ENCODE results near the gene ENOX1. TPM values are rescaled to one million over a fixed set of nuclear protein-coding genes. Genes with fewer than 3 reads are reported as not detected.

ENOX1 gene
- total and polyA plus RNA-seq, 2 of the 13 experiments (the other 11 are each of a cell fraction or from before 2014, with no cell fraction given) = not detected

DNA sequence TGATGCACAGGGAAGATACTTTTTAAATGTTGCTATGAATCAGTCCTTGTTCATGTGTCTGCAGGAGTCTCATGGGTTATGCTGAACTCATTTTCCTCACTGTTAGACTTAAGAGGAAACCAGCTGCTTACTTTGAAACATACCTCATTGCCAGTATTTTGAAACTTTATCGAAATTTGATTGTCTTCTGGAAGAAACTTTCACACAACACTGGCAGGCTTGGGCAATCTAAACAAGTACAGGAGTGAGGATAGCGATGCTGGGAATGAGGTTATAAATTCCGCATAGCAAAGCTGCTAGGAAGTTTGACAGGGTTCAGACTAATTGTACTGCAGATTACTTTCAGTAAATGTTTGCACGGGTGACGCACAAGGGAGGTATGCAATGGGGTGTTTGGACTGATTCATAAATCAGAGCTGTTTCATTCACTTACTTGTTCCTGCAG, 517.7 kb downstream of the ENOX1 start (continued):
- TF ChIP-seq RBAK (CRISPR knock-in tag; IDR thresholded peaks at IDR 0.05) = no peak
- no peak for TF ChIP-seq ZMAT3 (CRISPR knock-in tag; conservative IDR thresholded peaks at IDR 0.05)
- TF ChIP-seq HDAC1 (CRISPR knock-in tag; IDR thresholded peaks at IDR 0.05) = 0 out of 2 replicates have a peak, but pooled peaks have one; percentile 24
- TF ChIP-seq POLR2A (IDR thresholded peaks at IDR 0.05; ENCODE audit: insufficient read depth in 1 of 2, low read depth in 2 of 2, low read length in 2 of 2) = no peak
- no peak for TF ChIP-seq NFATC3 (CRISPR knock-in tag; IDR thresholded peaks at IDR 0.05)
- no peak for TF ChIP-seq KLF6 (CRISPR knock-in tag; IDR thresholded peaks at IDR 0.05)
- no peak for TF ChIP-seq ZMYM4 (CRISPR knock-in tag; IDR thresholded peaks at IDR 0.05)
- no peak for TF ChIP-seq ZNF607 (CRISPR knock-in tag; IDR thresholded peaks at IDR 0.05; ENCODE audit: borderline replicate concordance)
- no peak for TF ChIP-seq ZBTB39 (CRISPR knock-in tag; IDR thresholded peaks at IDR 0.05)
- no peak for TF ChIP-seq HNRNPL (IDR thresholded peaks at IDR 0.05; ENCODE audit: low read depth, low read length)
- TF ChIP-seq ZBTB1 (CRISPR knock-in tag; IDR thresholded peaks at IDR 0.05; ENCODE audit: borderline replicate concordance) = no peak
- TF ChIP-seq, protein P1, sequence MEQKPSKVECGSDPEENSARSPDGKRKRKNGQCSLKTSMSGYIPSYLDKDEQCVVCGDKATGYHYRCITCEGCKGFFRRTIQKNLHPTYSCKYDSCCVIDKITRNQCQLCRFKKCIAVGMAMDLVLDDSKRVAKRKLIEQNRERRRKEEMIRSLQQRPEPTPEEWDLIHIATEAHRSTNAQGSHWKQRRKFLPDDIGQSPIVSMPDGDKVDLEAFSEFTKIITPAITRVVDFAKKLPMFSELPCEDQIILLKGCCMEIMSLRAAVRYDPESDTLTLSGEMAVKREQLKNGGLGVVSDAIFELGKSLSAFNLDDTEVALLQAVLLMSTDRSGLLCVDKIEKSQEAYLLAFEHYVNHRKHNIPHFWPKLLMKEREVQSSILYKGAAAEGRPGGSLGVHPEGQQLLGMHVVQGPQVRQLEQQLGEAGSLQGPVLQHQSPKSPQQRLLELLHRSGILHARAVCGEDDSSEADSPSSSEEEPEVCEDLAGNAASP (CRISPR knock-in tag; IDR thresholded peaks at IDR 0.05; ENCODE audit: borderline replicate concordance) = no peak

Data from HepG2 (cell line).